ENCODE data around the gene UBC.
"Not testable (repeated sequence)": the region's sequence is repeated elsewhere in the genome, so short reads cannot be mapped to it uniquely, and the experiment has no call there.

UBC gene

GRCh38 chr12:124930586-124930985 is 16.1 kb upstream of the UBC start:
- DNase-seq: no peak

DNA sequence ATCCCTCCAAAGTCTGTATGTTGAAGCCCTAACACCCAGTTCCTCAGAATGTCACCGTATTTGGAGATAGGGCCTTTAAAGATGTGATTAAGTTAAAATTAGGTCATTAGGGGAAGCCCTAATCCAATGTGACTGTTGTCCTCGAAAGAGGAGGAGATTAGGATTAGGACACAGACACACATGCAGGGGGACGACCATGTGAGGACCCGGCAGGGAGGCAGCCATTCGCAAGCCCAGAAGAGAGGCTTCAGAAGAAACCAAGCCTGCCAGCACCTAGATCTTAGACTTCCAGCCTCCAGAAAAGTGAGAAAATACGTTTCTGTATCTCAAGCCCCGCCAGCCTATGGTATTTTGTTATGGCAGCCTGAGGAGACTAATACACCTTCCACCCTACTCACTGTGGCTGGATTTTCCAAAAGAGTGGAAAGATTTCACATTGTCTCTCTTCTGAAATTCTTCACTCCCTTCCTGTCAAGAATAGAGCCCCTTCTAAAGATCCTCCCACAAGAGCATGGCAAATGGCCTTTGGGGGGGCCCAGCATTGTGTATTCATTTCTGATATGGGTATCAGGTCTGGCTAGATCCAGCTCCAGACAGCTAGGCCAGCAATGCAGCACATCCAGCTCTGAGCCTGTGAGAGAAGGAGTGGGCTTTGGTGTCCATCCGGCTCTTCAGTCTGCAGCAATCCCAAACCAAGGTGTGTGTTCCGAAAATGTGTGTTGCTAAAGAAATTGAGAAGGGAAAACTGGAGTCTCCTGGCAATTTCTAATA is 15.4 kb upstream of the UBC start:
- no peak for DNase-seq

DNA sequence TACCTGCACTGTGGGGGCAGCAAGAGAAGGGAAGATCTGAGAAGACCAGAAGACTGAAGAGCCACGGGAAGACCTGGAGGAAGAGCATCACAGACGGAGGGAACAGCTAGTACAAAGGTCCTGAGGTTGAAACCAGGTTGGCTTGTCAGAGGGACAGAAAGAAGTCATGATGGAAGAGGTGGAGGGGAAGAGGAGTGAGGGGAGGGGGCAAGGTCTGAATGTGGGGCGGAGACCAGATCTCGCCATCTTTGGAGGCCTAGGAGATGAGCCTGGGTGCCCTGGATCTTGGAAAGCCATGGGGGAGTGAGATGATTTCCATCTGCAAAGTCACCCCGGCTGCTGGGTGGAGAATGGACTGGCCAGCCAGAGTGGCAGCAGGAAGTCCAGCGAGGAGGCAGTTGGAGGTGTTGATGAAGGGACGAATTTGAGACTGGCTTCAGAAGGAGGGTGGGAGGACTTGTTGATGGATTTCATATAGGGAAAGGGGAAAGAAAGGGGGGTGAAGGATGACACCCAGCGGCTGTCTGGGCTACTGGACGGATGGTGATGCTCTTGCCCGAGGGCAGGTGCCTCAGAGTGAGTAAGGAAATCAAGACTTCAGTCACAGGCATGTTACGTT is 14.6 kb upstream of the UBC start:
- DNase-seq: no peak

- no peak for DNase-seq
These were observed 13.9 kb upstream of the UBC start for GRCh38 chr12:124928095-124928911.

GRCh38 chr12:124927201-124928094 is 13.0 kb upstream of the UBC start:
- DNase-seq: no peak

- not testable (repeated sequence) for DNase-seq
These were observed 11.3 kb upstream of the UBC start for GRCh38 chr12:124925782-124926181.

- no peak for DNase-seq
These were observed 10.7 kb upstream of the UBC start for GRCh38 chr12:124925117-124925516.

GRCh38 chr12:124923905-124924734 is 9.7 kb upstream of the UBC start:
- no peak for DNase-seq

DNA sequence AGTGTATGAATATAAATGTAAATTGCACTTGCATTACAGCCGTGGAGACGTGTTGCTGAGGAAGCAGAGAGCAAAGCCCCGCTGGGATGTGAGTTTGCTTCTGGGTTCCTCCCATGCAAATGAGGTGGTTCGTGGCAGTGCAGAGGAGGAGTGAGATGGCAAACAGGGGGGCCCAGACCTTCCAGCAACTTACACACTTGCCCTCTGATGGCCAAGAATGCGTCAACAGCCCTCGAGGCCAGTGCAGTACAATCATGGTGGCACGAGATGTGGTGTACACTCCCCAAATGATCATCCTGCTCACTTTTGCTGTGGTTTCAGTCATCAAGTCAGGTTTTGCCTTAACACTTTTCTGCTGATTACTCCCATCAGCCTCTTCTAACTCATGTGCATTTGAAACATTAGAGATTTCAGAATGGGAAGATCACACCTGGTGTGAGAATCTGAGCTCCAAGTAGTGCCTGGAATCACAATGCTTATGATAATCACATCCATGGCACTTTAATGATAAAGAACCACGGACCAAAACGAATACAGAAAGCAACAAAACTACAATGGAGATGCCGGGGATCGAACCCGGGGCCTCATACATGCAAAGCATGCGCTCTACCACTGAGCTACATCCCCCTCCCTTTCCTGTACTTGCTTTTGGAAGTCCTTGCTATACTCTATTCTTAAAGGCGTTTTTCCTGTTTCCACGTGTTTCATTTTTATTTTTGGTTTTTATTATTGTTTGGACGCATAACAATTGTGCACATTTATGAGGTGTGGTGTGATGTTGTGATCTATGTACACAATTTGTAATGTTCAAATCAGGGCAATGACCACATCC is 7.0 kb upstream of the UBC start:
- no peak for DNase-seq

GRCh38 chr12:124920353-124920935 is 6.0 kb upstream of the UBC start:
- no peak for DNase-seq

- DNase-seq: no peak
These were observed 5.3 kb upstream of the UBC start for GRCh38 chr12:124919521-124920352.

GRCh38 chr12:124918622-124918988 is 4.2 kb upstream of the UBC start:
- not testable (repeated sequence) for DNase-seq

DNA sequence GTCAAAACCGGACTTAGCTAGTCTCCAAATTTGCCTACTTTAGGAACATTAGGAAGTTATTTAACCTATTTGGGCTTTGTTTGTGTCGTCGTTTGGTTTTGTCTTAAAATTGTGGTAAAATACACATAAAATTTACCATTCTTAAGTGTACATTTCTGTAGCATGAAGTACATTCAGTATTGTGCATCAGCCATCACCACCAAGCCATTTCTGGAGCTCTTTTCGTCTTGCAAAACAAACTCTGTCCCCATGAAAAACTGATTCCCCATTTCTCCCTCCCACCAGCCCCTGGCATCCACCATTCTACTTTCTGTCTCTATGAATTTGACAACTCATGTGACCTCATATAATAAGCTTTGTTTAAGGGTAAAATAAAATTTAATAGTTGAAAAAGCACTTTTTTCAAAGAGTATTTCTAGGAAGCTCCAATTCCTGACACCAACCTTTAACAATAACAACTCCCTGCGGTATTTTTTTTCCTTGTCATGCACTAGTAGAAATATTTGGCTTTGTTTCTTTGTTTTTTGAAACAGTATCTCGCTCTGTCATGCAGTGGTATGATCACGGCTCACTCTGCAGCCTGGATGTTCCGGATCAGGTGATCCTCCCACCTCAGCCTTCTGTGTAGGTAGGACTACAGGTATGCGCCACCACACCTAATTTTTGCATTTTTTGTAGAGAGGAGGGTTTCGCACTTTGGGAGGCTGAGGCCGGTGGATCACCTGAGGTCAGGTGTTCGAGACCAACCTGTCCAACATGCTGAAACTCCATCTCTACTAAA is 3.6 kb upstream of the UBC start:
- DNase-seq: no peak

DNA sequence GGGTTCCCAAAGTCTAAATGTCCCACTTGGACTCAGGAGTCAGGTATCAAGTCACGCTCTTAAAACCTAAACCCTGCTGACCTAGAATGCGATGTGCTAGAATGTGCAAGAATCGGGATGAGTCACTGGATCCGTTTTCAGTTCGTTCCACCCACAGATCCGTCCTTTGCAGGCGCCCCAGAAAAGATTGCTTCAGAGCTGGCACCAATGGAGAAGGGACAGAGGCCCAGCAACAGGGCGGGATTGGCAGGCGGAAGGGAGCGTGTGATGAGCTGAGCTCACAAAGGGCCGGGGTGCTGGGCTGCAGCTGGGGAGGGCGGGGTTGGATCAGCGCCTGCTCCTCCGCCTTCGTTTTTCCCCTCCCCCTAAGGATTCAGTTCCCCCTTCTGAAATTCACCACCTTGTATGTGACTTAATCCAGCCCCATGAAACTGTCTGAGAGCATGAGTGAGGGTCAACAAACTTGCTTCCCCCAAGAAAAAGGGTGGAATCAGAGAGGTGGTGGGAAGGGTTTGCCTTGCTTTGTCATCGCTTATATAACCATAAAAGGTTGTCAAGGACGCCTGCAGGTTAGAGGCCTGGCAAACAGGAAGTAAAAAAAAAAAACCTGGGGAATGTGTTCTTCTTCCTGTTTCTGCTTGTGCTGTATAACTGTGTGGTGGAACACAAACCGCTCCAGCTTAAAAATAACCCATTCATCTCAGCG is 2.8 kb upstream of the UBC start:
- DNase-seq: no peak

GRCh38 chr12:124916374-124917134 is 2.1 kb upstream of the UBC start:
- no peak for DNase-seq

DNA sequence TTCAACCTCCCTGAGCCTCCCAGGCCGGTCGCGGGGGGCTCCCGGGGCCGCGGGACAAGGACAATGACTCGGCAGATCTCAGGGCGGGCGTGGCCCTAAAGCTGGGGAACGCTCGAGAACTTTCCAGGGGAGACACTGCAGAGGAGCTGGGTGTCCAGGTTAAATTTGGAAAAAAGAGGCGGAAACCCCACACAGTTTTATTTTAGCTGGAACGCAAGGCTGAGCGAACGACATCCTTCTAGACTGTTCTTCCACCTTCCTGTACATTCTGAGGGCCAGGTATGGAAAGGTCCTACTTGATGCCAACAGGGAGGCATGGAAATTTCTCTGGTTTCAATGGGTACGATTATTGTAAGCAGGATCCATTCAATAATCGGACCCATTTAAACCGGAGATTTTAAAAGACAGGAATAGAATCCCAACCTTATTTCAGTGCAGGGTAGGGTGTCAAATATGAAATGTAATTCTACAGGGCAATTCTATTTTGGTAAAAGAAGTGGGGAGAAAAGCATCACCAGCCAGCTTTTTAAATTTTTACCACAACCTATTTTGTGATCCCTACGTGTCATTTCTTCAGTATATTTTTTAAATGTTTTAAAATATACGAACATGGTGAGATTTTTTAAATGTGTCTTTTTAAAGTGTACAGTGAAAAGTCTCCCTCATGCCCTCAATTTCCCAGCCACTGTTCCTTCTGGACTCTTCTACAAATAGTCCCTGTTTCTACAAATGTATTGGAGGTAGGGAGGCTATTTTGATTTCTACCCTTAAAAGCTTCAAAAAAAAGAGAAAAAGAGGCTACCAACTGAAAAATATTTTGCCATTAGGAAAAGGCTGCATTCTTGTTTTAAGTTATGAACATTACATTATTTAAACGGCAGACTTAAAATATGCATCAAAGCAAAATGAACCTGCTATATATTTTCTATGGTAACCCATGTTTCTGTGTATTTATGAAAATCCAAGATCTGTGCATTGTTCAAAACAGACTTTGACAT is 1.1 kb upstream of the UBC start:
- no peak for DNase-seq
